WTC11 (cell line): ENCODE measurements around the gene PIP4K2A. TPM values are rescaled to one million over a fixed set of nuclear protein-coding genes. Genes with fewer than 3 reads are reported as not detected.

Source experiments
- ATAC-seq: fragments of 200-7000 bp; cut with Tn5 transposase; 2 replicates; pipeline ENCODE4 v1.10.0; 2021; ENCODE audit warnings: mild to moderate bottlenecking, moderate library complexity
- CTCF ChIA-PET: fragments of 300-600 bp; sonication (Branson Sonifier 250); formaldehyde crosslinking; loops from one replicate; lab custom pipeline; 2021; ENCODE audit warnings: antibody characterized with exemption; lab: Charles Lee
- POLR2A ChIA-PET: fragments of 350-600 bp; sonication (Branson Sonifier 250); formaldehyde crosslinking; loops from one replicate; lab custom pipeline; 2021; ENCODE audit warnings: antibody characterized with exemption; lab: Charles Lee
- DNase-seq: peaks from one replicate; pipeline ENCODE4 v3.0.0; 2021; ENCODE audit warnings: low spot score
- H3K27ac Mint-ChIP-seq: 2 replicates; pipeline ENCODE4 v1.8.0; 2021; ENCODE audit warnings: mixed read lengths
- H3K27me3 Mint-ChIP-seq: 2 replicates; pipeline ENCODE4 v1.8.0; 2021; ENCODE audit warnings: low read depth, mild to moderate bottlenecking, moderate library complexity, mixed read lengths
- H3K36me3 Mint-ChIP-seq: 2 replicates; pipeline ENCODE4 v1.8.0; 2021; ENCODE audit warnings: mixed read lengths
- H3K4me1 Mint-ChIP-seq: 2 replicates; pipeline ENCODE4 v1.8.0; 2022; ENCODE audit warnings: mixed read lengths
- H3K4me3 Mint-ChIP-seq: 2 replicates; pipeline ENCODE4 v1.8.0; 2021; ENCODE audit warnings: mild to moderate bottlenecking, moderate library complexity, mixed read lengths
- H3K9me3 Mint-ChIP-seq: 2 replicates; pipeline ENCODE4 v1.8.0; 2021; ENCODE audit warnings: mixed read lengths
- ARID4B ChIP-seq: sonication (generic); formaldehyde crosslinking; IDR thresholded peaks from 2 replicates; pipeline ENCODE4 v1.8.0; 2023; ENCODE audit warnings: missing genetic modification reagents, mild to moderate bottlenecking, borderline replicate concordance
- CBFB ChIP-seq: sonication (generic); formaldehyde crosslinking; IDR thresholded peaks from 2 replicates; pipeline ENCODE4 v1.8.1; 2022; ENCODE audit warnings: mild to moderate bottlenecking, low read depth, missing genetic modification reagents
- CREM ChIP-seq: sonication (generic); formaldehyde crosslinking; IDR thresholded peaks from 2 replicates; pipeline ENCODE4 v1.8.1; 2022; ENCODE audit warnings: mild to moderate bottlenecking, missing genetic modification reagents, moderate library complexity
- ESRRA ChIP-seq: sonication (generic); formaldehyde crosslinking; IDR thresholded peaks from 2 replicates; pipeline ENCODE4 v1.8.1; 2022; ENCODE audit warnings: mild to moderate bottlenecking, missing genetic modification reagents, borderline replicate concordance
- MLX ChIP-seq: sonication (generic); formaldehyde crosslinking; IDR thresholded peaks from 2 replicates; pipeline ENCODE4 v1.8.1; 2023; ENCODE audit warnings: mild to moderate bottlenecking, missing genetic modification reagents, moderate library complexity
- ZNF121 ChIP-seq: sonication (generic); formaldehyde crosslinking; IDR thresholded peaks from 2 replicates; pipeline ENCODE4 v1.8.0; 2023; ENCODE audit warnings: missing genetic modification reagents
- ZNF219 ChIP-seq: sonication (generic); formaldehyde crosslinking; IDR thresholded peaks from 2 replicates; pipeline ENCODE4 v1.8.0; 2023; ENCODE audit warnings: missing genetic modification reagents, mild to moderate bottlenecking, borderline replicate concordance
- ZNF317 ChIP-seq: sonication (generic); formaldehyde crosslinking; IDR thresholded peaks from 2 replicates; pipeline ENCODE4 v1.8.1; 2023; ENCODE audit warnings: low read depth, mild to moderate bottlenecking, moderate library complexity, missing genetic modification reagents, borderline replicate concordance
- ZNF423 ChIP-seq: fragments of 250-450 bp; sonication (Bioruptor Pico); IDR thresholded peaks from 2 replicates; pipeline ENCODE4 v2.1.2; 2022; ENCODE audit warnings: mild to moderate bottlenecking, moderate library complexity
- ZSCAN18 ChIP-seq: fragments of 250-450 bp; sonication (Bioruptor Pico); IDR thresholded peaks from 2 replicates; pipeline ENCODE4 v2.1.2; 2022; ENCODE audit warnings: mild to moderate bottlenecking, moderate library complexity
- total RNA-seq: library from RNA; stranded (reverse); gene quantifications from 3 replicates; pipeline ENCODE4 v1.2.3, GENCODE V29; 2021
- TF ChIP-seq, protein P1 (sequence below): fragments of 250-450 bp; sonication (Bioruptor Pico); IDR thresholded peaks from 2 replicates; pipeline ENCODE4 v1.9.0; 2021; ENCODE audit warnings: moderate library complexity, mild to moderate bottlenecking, inconsistent platforms, borderline replicate concordance
- TF ChIP-seq, protein P2 (sequence below): sonication (generic); formaldehyde crosslinking; IDR thresholded peaks from 2 replicates; pipeline ENCODE4 v1.8.0; 2022; ENCODE audit warnings: mild to moderate bottlenecking, missing genetic modification reagents
- TF ChIP-seq, protein P3 (sequence below): sonication (generic); formaldehyde crosslinking; IDR thresholded peaks from 2 replicates; pipeline ENCODE4 v1.8.1; 2023; ENCODE audit warnings: mild to moderate bottlenecking, missing genetic modification reagents, moderate library complexity
- TF ChIP-seq, protein P4 (sequence below): sonication (generic); formaldehyde crosslinking; IDR thresholded peaks from 2 replicates; pipeline ENCODE4 v1.8.1; 2022; ENCODE audit warnings: missing genetic modification reagents, borderline replicate concordance

PIP4K2A gene
- total RNA-seq, 1 experiment from 2014 or later, result 47.5 TPM

DNA sequence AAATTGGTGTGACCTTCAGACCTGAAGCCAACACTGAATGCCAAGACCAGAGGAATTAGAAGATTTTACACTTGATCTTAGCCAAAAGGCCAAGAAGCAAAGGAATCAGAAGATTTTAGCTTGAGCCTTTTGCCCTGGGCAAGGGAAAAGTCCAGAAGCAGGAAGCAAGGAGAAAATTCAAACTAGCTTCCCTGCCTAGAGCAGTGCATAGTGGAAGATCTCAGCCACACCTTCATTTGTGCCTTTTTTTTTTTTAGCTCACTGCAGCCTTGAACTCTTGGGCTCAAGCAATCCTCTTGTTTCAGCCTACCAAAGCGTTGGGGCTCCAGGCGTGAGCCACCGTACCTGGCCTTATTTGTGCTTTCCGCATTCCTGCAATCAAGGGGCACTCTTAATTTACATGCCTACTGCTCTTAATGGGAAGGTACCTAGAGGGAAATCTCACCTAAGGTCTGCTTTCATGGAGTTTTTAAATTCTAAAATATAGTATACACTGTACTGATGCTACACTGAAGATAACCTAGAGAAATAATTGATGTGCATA, 8.3 kb upstream of the PIP4K2A start:
- Mint-ChIP-seq H3K4me3 (no peak overlapping the region), H3K27me3 (no peaks in the 10 kb centered on the region), H3K27ac (no peak overlapping the region), H3K9me3 (0 out of 2 replicates have a peak, but pooled peaks cover 3% of the 10 kb centered on the region), H3K4me1 (peaks cover 16% of the 10 kb centered on the region), H3K36me3 (no peaks in the 10 kb centered on the region)
- DNase-seq (no peak), ATAC-seq (peak; percentile 66)
- TF ChIP-seq ESRRA, result no peak
- no peak for TF ChIP-seq ZSCAN18 (CRISPR knock-in tag)
- TF ChIP-seq ZNF121 (CRISPR knock-in tag), result no peak
- TF ChIP-seq, protein P1, sequence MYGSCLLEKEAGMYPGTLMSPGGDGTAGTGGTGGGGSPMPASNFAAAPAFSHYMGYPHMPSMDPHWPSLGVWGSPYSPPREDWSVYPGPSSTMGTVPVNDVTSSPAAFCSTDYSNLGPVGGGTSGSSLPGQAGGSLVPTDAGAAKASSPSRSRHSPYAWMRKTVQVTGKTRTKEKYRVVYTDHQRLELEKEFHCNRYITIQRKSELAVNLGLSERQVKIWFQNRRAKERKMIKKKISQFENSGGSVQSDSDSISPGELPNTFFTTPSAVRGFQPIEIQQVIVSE (CRISPR knock-in tag), result no peak
- no peak for TF ChIP-seq ARID4B (CRISPR knock-in tag)
- no peak for TF ChIP-seq MLX (CRISPR knock-in tag)
- TF ChIP-seq ZNF219, result no peak
- TF ChIP-seq, protein P2, sequence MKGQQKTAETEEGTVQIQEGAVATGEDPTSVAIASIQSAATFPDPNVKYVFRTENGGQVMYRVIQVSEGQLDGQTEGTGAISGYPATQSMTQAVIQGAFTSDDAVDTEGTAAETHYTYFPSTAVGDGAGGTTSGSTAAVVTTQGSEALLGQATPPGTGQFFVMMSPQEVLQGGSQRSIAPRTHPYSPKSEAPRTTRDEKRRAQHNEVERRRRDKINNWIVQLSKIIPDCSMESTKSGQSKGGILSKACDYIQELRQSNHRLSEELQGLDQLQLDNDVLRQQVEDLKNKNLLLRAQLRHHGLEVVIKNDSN (CRISPR knock-in tag), result no peak
- TF ChIP-seq ZNF317 (CRISPR knock-in tag), result no peak
- no peak for TF ChIP-seq CREM (CRISPR knock-in tag)
- TF ChIP-seq, protein P3, sequence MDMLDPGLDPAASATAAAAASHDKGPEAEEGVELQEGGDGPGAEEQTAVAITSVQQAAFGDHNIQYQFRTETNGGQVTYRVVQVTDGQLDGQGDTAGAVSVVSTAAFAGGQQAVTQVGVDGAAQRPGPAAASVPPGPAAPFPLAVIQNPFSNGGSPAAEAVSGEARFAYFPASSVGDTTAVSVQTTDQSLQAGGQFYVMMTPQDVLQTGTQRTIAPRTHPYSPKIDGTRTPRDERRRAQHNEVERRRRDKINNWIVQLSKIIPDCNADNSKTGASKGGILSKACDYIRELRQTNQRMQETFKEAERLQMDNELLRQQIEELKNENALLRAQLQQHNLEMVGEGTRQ, result no peak
- TF ChIP-seq, protein P4, sequence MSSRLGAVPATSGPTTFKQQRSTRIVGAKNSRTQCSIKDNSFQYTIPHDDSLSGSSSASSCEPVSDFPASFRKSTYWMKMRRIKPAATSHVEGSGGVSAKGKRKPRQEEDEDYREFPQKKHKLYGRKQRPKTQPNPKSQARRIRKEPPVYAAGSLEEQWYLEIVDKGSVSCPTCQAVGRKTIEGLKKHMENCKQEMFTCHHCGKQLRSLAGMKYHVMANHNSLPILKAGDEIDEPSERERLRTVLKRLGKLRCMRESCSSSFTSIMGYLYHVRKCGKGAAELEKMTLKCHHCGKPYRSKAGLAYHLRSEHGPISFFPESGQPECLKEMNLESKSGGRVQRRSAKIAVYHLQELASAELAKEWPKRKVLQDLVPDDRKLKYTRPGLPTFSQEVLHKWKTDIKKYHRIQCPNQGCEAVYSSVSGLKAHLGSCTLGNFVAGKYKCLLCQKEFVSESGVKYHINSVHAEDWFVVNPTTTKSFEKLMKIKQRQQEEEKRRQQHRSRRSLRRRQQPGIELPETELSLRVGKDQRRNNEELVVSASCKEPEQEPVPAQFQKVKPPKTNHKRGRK (CRISPR knock-in tag), result no peak
- TF ChIP-seq CBFB (CRISPR knock-in tag), result no peak
- TF ChIP-seq ZNF423 (CRISPR knock-in tag), result no peak
- CTCF ChIA-PET, result no interaction called here
- POLR2A ChIA-PET, result interaction anchor here (0.6 kb wide), 3 partner anchors 26 to 1560 kb away, joined by 3 to 5 read pairs (median 5); no protein-coding TSS in a partner anchor
